HG03558 (cell line): ENCODE data around the gene ANKRD13A.
"Not testable (repeated sequence)": the region's sequence is repeated elsewhere in the genome, so short reads cannot be mapped to it uniquely, and the experiment has no call there.

Experiments
- ATAC-seq: cut with Tn5 transposase; IDR thresholded peaks from one replicate; pipeline ENCODE4 v1.9.1; 2021; ENCODE audit warnings: moderate number of reproducible peaks; ENCODE audit not compliant: unreplicated experiment; ENCODE audit errors: extremely low read depth

Gene ANKRD13A

GRCh38 chr12:110005319-110005973 lies 6.2 kb downstream of the ANKRD13A start:
- no peak for ATAC-seq

GRCh38 chr12:110006115-110006514 lies 6.9 kb downstream of the ANKRD13A start:
- ATAC-seq = no peak

- no peak for ATAC-seq
These were observed 8.7 kb downstream of the ANKRD13A start for GRCh38 chr12:110007881-110008280.

GRCh38 chr12:110008681-110009398 lies 9.6 kb downstream of the ANKRD13A start:
- not testable (repeated sequence) for ATAC-seq

GRCh38 chr12:110010853-110011723 lies 11.9 kb downstream of the ANKRD13A start:
- ATAC-seq = no peak

- no peak for ATAC-seq
These were observed 12.9 kb downstream of the ANKRD13A start for GRCh38 chr12:110012137-110012536.

GRCh38 chr12:110012659-110013058 lies 13.4 kb downstream of the ANKRD13A start:
- no peak for ATAC-seq

GRCh38 chr12:110015132-110015531 lies 15.9 kb downstream of the ANKRD13A start:
- ATAC-seq = no peak

GRCh38 chr12:110020956-110021355 lies 21.7 kb downstream of the ANKRD13A start:
- no peak for ATAC-seq

- no peak for ATAC-seq
These were observed 24.1 kb downstream of the ANKRD13A start for GRCh38 chr12:110023059-110023980.

- ATAC-seq = no peak
These were observed 24.8 kb downstream of the ANKRD13A start for GRCh38 chr12:110024051-110024450.

GRCh38 chr12:110028323-110028722 lies 29.1 kb downstream of the ANKRD13A start:
- no peak for ATAC-seq

GRCh38 chr12:110029290-110029815 lies 30.1 kb downstream of the ANKRD13A start:
- no peak for ATAC-seq

GRCh38 chr12:110033888-110034287 lies 34.7 kb downstream of the ANKRD13A start:
- no peak for ATAC-seq

GRCh38 chr12:110035534-110036104 lies 36.4 kb downstream of the ANKRD13A start:
- no peak for ATAC-seq

GRCh38 chr12:110037315-110037714 lies 38.1 kb downstream of the ANKRD13A start:
- no peak for ATAC-seq

- ATAC-seq = no peak
These were observed 39.5 kb downstream of the ANKRD13A start for GRCh38 chr12:110038741-110039084.

GRCh38 chr12:110039085-110039807 lies 40.0 kb downstream of the ANKRD13A start:
- ATAC-seq = no peak

GRCh38 chr12:110042264-110042663 lies 43.0 kb downstream of the ANKRD13A start:
- ATAC-seq = no peak
